Mesendoderm (in vitro differentiated cells): Measurements from ENCODE around the gene NOX3.

ENCODE experiments used
- DNase-seq: peaks from one replicate; pipeline ENCODE4 v3.0.0; 2013
- H2AK5ac ChIP-seq: 2 replicates; pipeline ENCODE4 v1.6.1; 2013; ENCODE audit warnings: low read length, inconsistent platforms
- H2BK120ac ChIP-seq: 2 replicates; pipeline ENCODE4 v1.6.1; 2013; ENCODE audit warnings: low read depth, mild to moderate bottlenecking, low read length, moderate library complexity, mixed read lengths
- H2BK15ac ChIP-seq: replicated peaks from 2 replicates; pipeline ENCODE4 v1.6.1; 2013; ENCODE audit warnings: low read depth, mild to moderate bottlenecking, moderate library complexity
- H2BK5ac ChIP-seq: 2 replicates; pipeline ENCODE4 v1.6.1; 2013; ENCODE audit warnings: low read length, inconsistent platforms
- H3K18ac ChIP-seq: 2 replicates; pipeline ENCODE4 v1.6.1; 2013; ENCODE audit warnings: mild to moderate bottlenecking, low read length, mixed read lengths
- H3K23ac ChIP-seq: one replicate; pipeline ENCODE4 v1.6.1; 2013; ENCODE audit warnings: low read length
- H3K27ac ChIP-seq: 2 replicates; pipeline ENCODE4 v1.5.1; 2013; ENCODE audit warnings: low read depth, mild to moderate bottlenecking, inconsistent platforms, low read length, moderate library complexity
- H3K27me3 ChIP-seq: 2 replicates; pipeline ENCODE4 v1.6.1; 2013; ENCODE audit warnings: low read length, control low read depth, mild to moderate bottlenecking, inconsistent platforms; ENCODE audit not compliant: insufficient read depth, poor library complexity
- H3K36me3 ChIP-seq: 2 replicates; pipeline ENCODE4 v1.6.1; 2013; ENCODE audit warnings: low read length, inconsistent platforms; ENCODE audit not compliant: control insufficient read depth, insufficient read depth
- H3K4ac ChIP-seq: one replicate; pipeline ENCODE4 v1.6.1; 2013; ENCODE audit warnings: low read depth, mild to moderate bottlenecking, low read length, moderate library complexity
- H3K4me1 ChIP-seq: 2 replicates; pipeline ENCODE4 v1.6.1; 2013; ENCODE audit warnings: low read depth, low read length, inconsistent platforms; ENCODE audit not compliant: control insufficient read depth
- H3K4me2 ChIP-seq: 2 replicates; pipeline ENCODE4 v1.6.1; 2013; ENCODE audit warnings: low read length
- H3K4me3 ChIP-seq: 2 replicates; pipeline ENCODE4 v1.5.1; 2013; ENCODE audit warnings: mild to moderate bottlenecking, low read length
- H3K56ac ChIP-seq: one replicate; pipeline ENCODE4 v1.6.1; 2013; ENCODE audit warnings: low read length
- H3K79me1 ChIP-seq: 2 replicates; pipeline ENCODE4 v1.6.1; 2013; ENCODE audit warnings: low read length, inconsistent platforms
- H3K79me2 ChIP-seq: 2 replicates; pipeline ENCODE4 v1.6.1; 2013; ENCODE audit warnings: mild to moderate bottlenecking, low read length; ENCODE audit not compliant: control insufficient read depth, insufficient read depth
- H3K9ac ChIP-seq: 2 replicates; pipeline ENCODE4 v1.6.1; 2013; ENCODE audit warnings: low read length, inconsistent platforms
- H4K5ac ChIP-seq: one replicate; pipeline ENCODE4 v1.6.1; 2013; ENCODE audit warnings: low read length
- H4K8ac ChIP-seq: one replicate; pipeline ENCODE4 v1.6.1; 2013; ENCODE audit warnings: low read depth, mild to moderate bottlenecking, control low read depth, low read length, moderate library complexity
- WGBS: extraction: QIAGEN DNeasy Blood & Tissue Kit; methylation state at CpG from one replicate; pipeline ENCODE4 v1.1.7; 2013; ENCODE audit warnings: low lambda C conversion rate, missing lambda C conversion rate; ENCODE audit not compliant: insufficient coverage; ENCODE audit errors: extremely low coverage; 5-methylcytosine and 5-hydroxymethylcytosine counted together

Gene NOX3

GRCh38 chr6:155383913-155384312 is 71.7 kb downstream of the NOX3 start:
- Histone ChIP-seq H3K27me3 (no peaks in the 10 kb centered on the region), H2AK5ac (no peak overlapping the region), H2BK120ac (no peak overlapping the region), H4K5ac (no peak overlapping the region), H2BK15ac (no peak overlapping the region), H3K56ac (no peak overlapping the region), H3K79me1 (no peaks in the 10 kb centered on the region), H3K4me1 (no peaks in the 10 kb centered on the region), H3K9ac (no peak overlapping the region), H3K79me2 (no peaks in the 10 kb centered on the region), H3K18ac (no peak overlapping the region), H3K4ac (no peak overlapping the region), H3K23ac (no peak overlapping the region), H3K4me3 (no peak overlapping the region), H3K36me3 (no peaks in the 10 kb centered on the region), H3K27ac (no peak overlapping the region), H3K4me2 (no peak overlapping the region), H2BK5ac (no peak overlapping the region), H4K8ac (no peak overlapping the region)
- DNase-seq, result no peak
- no CpG with 5 or more reads among the region's 5 CpGs for WGBS

- Histone ChIP-seq H3K56ac (no peak overlapping the region), H3K9ac (no peak overlapping the region), H3K23ac (no peak overlapping the region), H3K27me3 (no peaks in the 10 kb centered on the region), H3K36me3 (no peaks in the 10 kb centered on the region), H3K79me1 (no peaks in the 10 kb centered on the region), H2AK5ac (no peak overlapping the region), H3K4me2 (no peak overlapping the region), H3K18ac (no peak overlapping the region), H3K4me3 (no peak overlapping the region), H4K5ac (no peak overlapping the region), H2BK15ac (no peak overlapping the region), H3K79me2 (no peaks in the 10 kb centered on the region), H2BK120ac (no peak overlapping the region), H3K27ac (no peak overlapping the region), H2BK5ac (no peak overlapping the region), H4K8ac (no peak overlapping the region), H3K4me1 (no peaks in the 10 kb centered on the region), H3K4ac (no peak overlapping the region)
- DNase-seq, result no peak
- WGBS, result no CpG with 5 or more reads among the region's 3 CpGs
Observed at GRCh38 chr6:155382338-155382685, 73.3 kb downstream of the NOX3 start.

GRCh38 chr6:155381673-155382337 is 73.8 kb downstream of the NOX3 start:
- no peak overlapping the region for H3K23ac ChIP-seq
- H3K4me2 ChIP-seq, result no peak overlapping the region
- H3K4ac ChIP-seq, result no peak overlapping the region
- no peaks in the 10 kb centered on the region for H3K79me2 ChIP-seq
- no peak overlapping the region for H4K5ac ChIP-seq
- no peaks in the 10 kb centered on the region for H3K79me1 ChIP-seq
- no peaks in the 10 kb centered on the region for H3K4me1 ChIP-seq
- H3K27me3 ChIP-seq, result no peaks in the 10 kb centered on the region
- H3K18ac ChIP-seq, result no peak overlapping the region
- no peak overlapping the region for H2BK120ac ChIP-seq
- peak; percentile 70 for DNase-seq
- H2BK15ac ChIP-seq, result no peak overlapping the region
- no peak overlapping the region for H2BK5ac ChIP-seq
- H3K9ac ChIP-seq, result no peak overlapping the region
- no CpG with 5 or more reads among the region's 5 CpGs for WGBS
- H3K36me3 ChIP-seq, result no peaks in the 10 kb centered on the region
- H3K56ac ChIP-seq, result no peak overlapping the region
- H2AK5ac ChIP-seq, result no peak overlapping the region
- no peak overlapping the region for H3K4me3 ChIP-seq
- H4K8ac ChIP-seq, result no peak overlapping the region
- H3K27ac ChIP-seq, result no peak overlapping the region

- no peak overlapping the region for H2BK120ac ChIP-seq
- H4K5ac ChIP-seq, result no peak overlapping the region
- no peak overlapping the region for H3K56ac ChIP-seq
- H2AK5ac ChIP-seq, result no peak overlapping the region
- WGBS, result no CpG with 5 or more reads among the region's 8 CpGs
- H2BK15ac ChIP-seq, result no peak overlapping the region
- H3K4me3 ChIP-seq, result no peak overlapping the region
- no peak overlapping the region for H3K23ac ChIP-seq
- H3K79me1 ChIP-seq, result no peaks in the 10 kb centered on the region
- H3K79me2 ChIP-seq, result no peaks in the 10 kb centered on the region
- H4K8ac ChIP-seq, result no peak overlapping the region
- no peaks in the 10 kb centered on the region for H3K36me3 ChIP-seq
- H3K4me2 ChIP-seq, result no peak overlapping the region
- H3K4ac ChIP-seq, result no peak overlapping the region
- H3K27me3 ChIP-seq, result no peaks in the 10 kb centered on the region
- no peak overlapping the region for H2BK5ac ChIP-seq
- no peak overlapping the region for H3K9ac ChIP-seq
- no peak overlapping the region for H3K18ac ChIP-seq
- no peaks in the 10 kb centered on the region for H3K4me1 ChIP-seq
- DNase-seq, result no peak
- no peak overlapping the region for H3K27ac ChIP-seq
Observed at GRCh38 chr6:155380666-155381332, 74.8 kb downstream of the NOX3 start.

GRCh38 chr6:155378724-155379123 is 76.9 kb downstream of the NOX3 start:
- H3K27me3 ChIP-seq, result no peaks in the 10 kb centered on the region
- H3K23ac ChIP-seq, result no peak overlapping the region
- H3K18ac ChIP-seq, result no peak overlapping the region
- no peak overlapping the region for H2AK5ac ChIP-seq
- no peak overlapping the region for H2BK120ac ChIP-seq
- H3K4me3 ChIP-seq, result no peak overlapping the region
- H3K9ac ChIP-seq, result no peak overlapping the region
- no peaks in the 10 kb centered on the region for H3K79me1 ChIP-seq
- H4K8ac ChIP-seq, result no peak overlapping the region
- H3K36me3 ChIP-seq, result no peaks in the 10 kb centered on the region
- no peak overlapping the region for H2BK15ac ChIP-seq
- H3K4ac ChIP-seq, result no peak overlapping the region
- H4K5ac ChIP-seq, result no peak overlapping the region
- H3K4me2 ChIP-seq, result no peak overlapping the region
- H3K79me2 ChIP-seq, result no peaks in the 10 kb centered on the region
- no peak overlapping the region for H3K27ac ChIP-seq
- no peak for DNase-seq
- no CpG with 5 or more reads among the region's 3 CpGs for WGBS
- H2BK5ac ChIP-seq, result no peak overlapping the region
- no peaks in the 10 kb centered on the region for H3K4me1 ChIP-seq
- no peak overlapping the region for H3K56ac ChIP-seq

GRCh38 chr6:155378276-155378675 is 77.4 kb downstream of the NOX3 start:
- Histone ChIP-seq H3K18ac (no peak overlapping the region), H3K27ac (no peak overlapping the region), H3K79me2 (no peaks in the 10 kb centered on the region), H2BK15ac (no peak overlapping the region), H2BK120ac (no peak overlapping the region), H3K36me3 (no peaks in the 10 kb centered on the region), H3K4me3 (no peak overlapping the region), H2BK5ac (no peak overlapping the region), H3K79me1 (no peaks in the 10 kb centered on the region), H3K9ac (no peak overlapping the region), H3K4ac (no peak overlapping the region), H2AK5ac (no peak overlapping the region), H3K27me3 (no peaks in the 10 kb centered on the region), H3K4me1 (no peaks in the 10 kb centered on the region), H4K8ac (no peak overlapping the region), H3K4me2 (no peak overlapping the region), H3K56ac (no peak overlapping the region), H4K5ac (no peak overlapping the region), H3K23ac (no peak overlapping the region)
- DNase-seq, result no peak
